Ishikawa (cell line): Measurements from ENCODE around the gene CR2.

ENCODE experiments used
- CEBPB ChIP-seq: IDR thresholded peaks from 2 replicates; pipeline ENCODE4 v1.6.1; 2012
- CREB1 ChIP-seq: IDR thresholded peaks from 2 replicates; pipeline ENCODE4 v1.6.1; 2012; ENCODE audit warnings: low read depth
- EGR1 ChIP-seq: IDR thresholded peaks from 2 replicates; pipeline ENCODE4 v1.6.1; 2012
- EP300 ChIP-seq: IDR thresholded peaks from 2 replicates; pipeline ENCODE4 v1.6.1; 2012; ENCODE audit warnings: borderline replicate concordance
- FOXM1 ChIP-seq: IDR thresholded peaks from 2 replicates; pipeline ENCODE4 v1.6.1; 2012; ENCODE audit warnings: low read depth, borderline replicate concordance
- MAX ChIP-seq: IDR thresholded peaks from 2 replicates; pipeline ENCODE4 v1.6.1; 2012
- NFIC ChIP-seq: IDR thresholded peaks from 2 replicates; pipeline ENCODE4 v1.6.1; 2012
- RAD21 ChIP-seq: IDR thresholded peaks from 2 replicates; pipeline ENCODE4 v1.6.1; 2012; ENCODE audit warnings: low read depth
- TAF1 ChIP-seq: IDR thresholded peaks from 2 replicates; pipeline ENCODE4 v1.6.1; 2012; ENCODE audit warnings: low read depth, mild to moderate bottlenecking
- TCF12 ChIP-seq: IDR thresholded peaks from 2 replicates; pipeline ENCODE4 v1.6.1; 2012; ENCODE audit warnings: low read depth
- TEAD4 ChIP-seq: IDR thresholded peaks from 2 replicates; pipeline ENCODE4 v1.6.1; 2012
- YY1 ChIP-seq: IDR thresholded peaks from 2 replicates; pipeline ENCODE4 v1.6.1; 2012; ENCODE audit warnings: low read depth
- ZBTB7A ChIP-seq: IDR thresholded peaks from 2 replicates; pipeline ENCODE4 v1.6.1; 2012; ENCODE audit warnings: low read depth
- TF ChIP-seq, protein P1 (sequence below): IDR thresholded peaks from 2 replicates; pipeline ENCODE4 v1.6.1; 2012
- TF ChIP-seq, protein P2 (sequence below): IDR thresholded peaks from 2 replicates; pipeline ENCODE4 v1.6.1; 2012; ENCODE audit warnings: low read depth, mild to moderate bottlenecking

Gene CR2

DNA sequence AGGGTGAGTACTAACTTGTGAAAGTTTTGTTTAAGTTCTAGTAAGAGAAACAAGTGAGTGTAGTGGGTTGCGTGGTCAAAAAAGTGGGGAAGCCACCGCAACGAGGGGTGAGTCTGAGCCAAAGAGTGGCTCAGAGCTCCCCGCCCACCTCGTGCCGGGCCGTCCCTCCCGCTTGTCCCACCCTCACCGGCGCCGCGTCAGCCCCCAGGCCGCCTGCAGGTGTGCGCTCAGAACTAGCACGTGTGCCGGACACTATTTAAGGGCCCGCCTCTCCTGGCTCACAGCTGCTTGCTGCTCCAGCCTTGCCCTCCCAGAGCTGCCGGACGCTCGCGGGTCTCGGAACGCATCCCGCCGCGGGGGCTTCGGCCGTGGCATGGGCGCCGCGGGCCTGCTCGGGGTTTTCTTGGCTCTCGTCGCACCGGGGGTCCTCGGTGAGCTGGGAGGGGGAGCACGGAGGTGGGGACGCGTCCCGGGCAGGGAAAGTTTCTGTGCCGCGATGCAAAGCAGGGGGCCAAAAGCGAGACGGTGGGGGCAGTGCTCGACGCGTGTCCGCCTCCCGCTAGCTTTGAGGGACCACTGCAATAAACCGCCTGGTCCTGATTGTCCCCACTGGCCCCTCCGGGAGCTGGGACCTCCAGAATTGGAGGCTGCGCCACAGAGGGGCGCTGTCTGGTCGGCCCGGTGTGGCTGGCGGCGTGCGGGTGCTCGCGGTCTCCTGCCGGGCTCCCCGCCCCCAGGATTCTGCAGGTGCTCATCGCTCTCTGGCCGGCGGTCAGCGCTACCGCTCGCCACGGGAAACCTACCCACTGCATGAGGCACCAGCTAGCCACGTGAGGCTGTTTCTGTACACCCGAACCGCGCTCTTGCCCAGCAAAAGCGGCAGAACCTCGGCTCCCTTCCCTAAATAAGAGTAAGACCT lies at the start of gene CR2:
TSS of gene CR2 (plus strand) at position 283 of the 919 bp plus-strand sequence. CDS start at position 374, 91 bp downstream.
- TF ChIP-seq CEBPB (no peak), TCF12 (peak; percentile 55), ZBTB7A (peak; percentile 92), NFIC (peak; percentile 17), RAD21 (no peak; the same call in 1 of the 2 replicates), MAX (peak; percentile 94), EP300 (peak; percentile 36; the same call in 1 of the 2 replicates)
- TF ChIP-seq, protein P1, sequence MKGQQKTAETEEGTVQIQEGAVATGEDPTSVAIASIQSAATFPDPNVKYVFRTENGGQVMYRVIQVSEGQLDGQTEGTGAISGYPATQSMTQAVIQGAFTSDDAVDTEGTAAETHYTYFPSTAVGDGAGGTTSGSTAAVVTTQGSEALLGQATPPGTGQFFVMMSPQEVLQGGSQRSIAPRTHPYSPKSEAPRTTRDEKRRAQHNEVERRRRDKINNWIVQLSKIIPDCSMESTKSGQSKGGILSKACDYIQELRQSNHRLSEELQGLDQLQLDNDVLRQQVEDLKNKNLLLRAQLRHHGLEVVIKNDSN: peak; percentile 70

DNA sequence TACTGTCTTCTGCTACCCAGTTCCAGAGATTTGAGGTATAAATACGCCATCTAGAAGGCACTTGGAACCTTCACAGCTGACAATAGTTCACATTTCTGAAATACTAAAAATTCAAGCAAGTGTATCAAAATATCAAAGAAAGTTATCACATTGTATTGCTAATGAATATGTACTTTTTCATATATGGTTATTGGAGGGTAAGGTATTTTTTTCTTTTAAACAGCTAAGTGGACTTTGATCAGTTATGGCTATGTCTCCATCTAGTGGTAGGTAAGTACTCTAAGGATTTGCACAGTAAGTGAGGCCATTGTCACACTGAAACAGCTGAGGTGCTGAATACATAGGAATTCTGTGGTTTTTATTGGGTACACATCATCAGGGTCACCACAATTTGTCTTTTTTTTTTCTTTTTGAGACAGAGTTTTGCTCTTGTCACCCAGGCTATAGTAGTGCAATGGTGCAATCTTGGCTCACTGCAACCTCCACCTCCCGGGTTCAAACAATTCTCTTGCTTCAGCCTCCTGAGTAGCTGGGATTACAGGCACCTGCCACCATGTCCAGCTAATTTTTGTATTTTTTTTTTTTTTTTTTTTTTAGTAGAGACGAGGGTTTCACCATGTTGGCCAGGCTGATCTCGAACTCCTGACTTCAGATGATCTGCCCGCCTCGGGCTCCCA lies 49.1 kb upstream of the CR2 start:
- TF ChIP-seq TEAD4 (no peak), EGR1 (no peak), RAD21 (peak; percentile 90), TCF12 (no peak)
- TF ChIP-seq, protein P2, sequence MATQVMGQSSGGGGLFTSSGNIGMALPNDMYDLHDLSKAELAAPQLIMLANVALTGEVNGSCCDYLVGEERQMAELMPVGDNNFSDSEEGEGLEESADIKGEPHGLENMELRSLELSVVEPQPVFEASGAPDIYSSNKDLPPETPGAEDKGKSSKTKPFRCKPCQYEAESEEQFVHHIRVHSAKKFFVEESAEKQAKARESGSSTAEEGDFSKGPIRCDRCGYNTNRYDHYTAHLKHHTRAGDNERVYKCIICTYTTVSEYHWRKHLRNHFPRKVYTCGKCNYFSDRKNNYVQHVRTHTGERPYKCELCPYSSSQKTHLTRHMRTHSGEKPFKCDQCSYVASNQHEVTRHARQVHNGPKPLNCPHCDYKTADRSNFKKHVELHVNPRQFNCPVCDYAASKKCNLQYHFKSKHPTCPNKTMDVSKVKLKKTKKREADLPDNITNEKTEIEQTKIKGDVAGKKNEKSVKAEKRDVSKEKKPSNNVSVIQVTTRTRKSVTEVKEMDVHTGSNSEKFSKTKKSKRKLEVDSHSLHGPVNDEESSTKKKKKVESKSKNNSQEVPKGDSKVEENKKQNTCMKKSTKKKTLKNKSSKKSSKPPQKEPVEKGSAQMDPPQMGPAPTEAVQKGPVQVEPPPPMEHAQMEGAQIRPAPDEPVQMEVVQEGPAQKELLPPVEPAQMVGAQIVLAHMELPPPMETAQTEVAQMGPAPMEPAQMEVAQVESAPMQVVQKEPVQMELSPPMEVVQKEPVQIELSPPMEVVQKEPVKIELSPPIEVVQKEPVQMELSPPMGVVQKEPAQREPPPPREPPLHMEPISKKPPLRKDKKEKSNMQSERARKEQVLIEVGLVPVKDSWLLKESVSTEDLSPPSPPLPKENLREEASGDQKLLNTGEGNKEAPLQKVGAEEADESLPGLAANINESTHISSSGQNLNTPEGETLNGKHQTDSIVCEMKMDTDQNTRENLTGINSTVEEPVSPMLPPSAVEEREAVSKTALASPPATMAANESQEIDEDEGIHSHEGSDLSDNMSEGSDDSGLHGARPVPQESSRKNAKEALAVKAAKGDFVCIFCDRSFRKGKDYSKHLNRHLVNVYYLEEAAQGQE: no peak
- TF ChIP-seq, protein P1: no peak

DNA sequence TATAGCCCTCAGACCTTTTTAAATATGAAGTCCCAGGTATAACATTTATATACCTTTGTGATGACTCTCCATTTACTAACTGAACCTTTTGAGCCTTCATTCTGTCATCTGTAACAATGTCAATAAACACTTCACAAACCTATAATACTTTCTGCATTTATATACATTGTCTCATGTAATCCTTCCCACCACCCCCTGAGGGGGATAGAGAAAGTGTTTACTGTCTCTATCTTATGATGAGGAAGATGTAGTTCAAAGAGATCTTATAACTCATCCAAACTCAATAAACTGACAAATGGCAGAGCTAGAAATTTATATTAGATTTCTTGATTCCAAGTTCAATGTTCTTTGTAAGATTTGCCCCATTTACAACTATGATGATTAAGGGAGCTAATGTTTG lies 48.3 kb upstream of the CR2 start:
- no peak for TF ChIP-seq CREB1
- no peak for TF ChIP-seq TEAD4
- TF ChIP-seq RAD21: no peak
- no peak for TF ChIP-seq NFIC
- TF ChIP-seq FOXM1: no peak
- no peak for TF ChIP-seq EP300
- TF ChIP-seq TCF12: no peak
- TF ChIP-seq, protein P1: no peak
- TF ChIP-seq, protein P2: no peak
- TF ChIP-seq TAF1: no peak
- no peak for TF ChIP-seq YY1
- TF ChIP-seq MAX: no peak
- no peak for TF ChIP-seq ZBTB7A
- no peak for TF ChIP-seq EGR1

DNA sequence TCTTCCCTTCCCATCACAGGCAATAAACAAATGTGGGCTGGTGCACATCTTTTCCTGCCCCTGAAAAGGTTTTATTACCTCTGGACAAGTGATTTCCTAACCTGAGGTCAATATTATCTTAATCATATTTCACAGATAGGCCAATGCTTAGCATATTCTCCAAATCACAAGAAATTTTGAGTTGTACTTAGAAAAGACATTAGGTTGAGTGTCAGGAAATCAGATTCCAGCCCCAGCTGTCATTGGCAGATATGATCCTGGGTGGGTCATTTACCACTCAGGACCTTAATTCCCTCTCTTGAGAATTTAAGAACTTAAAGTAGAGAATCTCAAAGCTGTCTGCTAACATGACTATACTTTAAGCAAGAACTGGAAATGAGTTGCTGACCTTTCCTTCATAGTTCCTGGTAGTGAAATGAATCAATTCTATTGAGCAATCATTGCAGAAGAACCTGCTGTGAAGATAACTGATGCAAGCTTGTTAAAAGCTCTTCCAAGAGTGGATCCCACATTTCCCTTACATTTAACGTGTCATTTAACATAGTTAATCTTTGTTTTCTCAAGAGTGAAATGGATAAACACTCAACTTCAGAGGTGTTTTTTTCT lies 46.4 kb upstream of the CR2 start:
- TF ChIP-seq TAF1 (no peak), ZBTB7A (no peak), EGR1 (no peak), RAD21 (no peak), YY1 (no peak), TEAD4 (no peak), FOXM1 (no peak), NFIC (no peak), EP300 (no peak)
- TF ChIP-seq, protein P2: no peak
